IMR-90 (cell line): ENCODE data around the gene YAF2. TPM values are rescaled to one million over a fixed set of nuclear protein-coding genes. Genes with fewer than 3 reads are reported as not detected.

Experiments
- ATAC-seq: fragments of 200-7000 bp; cut with Tn5 transposase; 2 replicates; pipeline ENCODE4 v1.9.1; 2020; ENCODE audit warnings: low read depth, mild to moderate bottlenecking, moderate library complexity
- BruUV-seq: library from RNA; stranded (reverse); fragments of 400-500 nt; replicated peaks from 2 replicates; lab custom pipeline; 2021; lab: Mats Ljungman, UMichigan
- CTCF ChIA-PET: fragments of 300-600 bp; formaldehyde crosslinking; extraction: SDS; loops from one replicate; lab custom pipeline; 2021; ENCODE audit warnings: antibody characterized with exemption; lab: Yijun Ruan, JAX
- POLR2A ChIA-PET: fragments of 300-600 bp; sonication (Branson Sonifier 250); formaldehyde crosslinking; loops from one replicate; lab custom pipeline; 2022; ENCODE audit warnings: antibody characterized with exemption; ENCODE audit not compliant: unreplicated experiment; lab: Charles Lee
- DNase-seq: peaks from one replicate; pipeline ENCODE4 v3.0.0; 2013
- H2AFZ ChIP-seq: replicated peaks from 2 replicates; pipeline ENCODE3; 2013; ENCODE audit warnings: low read length, mild to moderate bottlenecking; ENCODE audit not compliant: poor library complexity
- H2AK5ac ChIP-seq: 2 replicates; pipeline ENCODE4 v1.6.1; 2013; ENCODE audit warnings: low read depth, low read length, inconsistent platforms
- H2AK9ac ChIP-seq: replicated peaks from 2 replicates; pipeline ENCODE3; 2013; ENCODE audit warnings: mild to moderate bottlenecking, low read depth, low read length, moderate library complexity; ENCODE audit not compliant: poor library complexity
- H2BK120ac ChIP-seq: 2 replicates; pipeline ENCODE4 v1.6.1; 2013; ENCODE audit warnings: low read depth, low read length, inconsistent platforms
- H2BK15ac ChIP-seq: 3 replicates; pipeline ENCODE4 v1.6.1; 2013; ENCODE audit warnings: low read depth, low read length, inconsistent platforms
- H2BK20ac ChIP-seq: 2 replicates; pipeline ENCODE4 v1.6.1; 2013; ENCODE audit warnings: low read depth, mild to moderate bottlenecking, inconsistent platforms, low read length, moderate library complexity
- H2BK5ac ChIP-seq: 2 replicates; pipeline ENCODE4 v1.6.1; 2013; ENCODE audit warnings: mild to moderate bottlenecking, low read depth, low read length, inconsistent platforms; ENCODE audit not compliant: poor library complexity, severe bottlenecking
- H3K14ac ChIP-seq: replicated peaks from 2 replicates; pipeline ENCODE4 v1.6.1; 2013; ENCODE audit warnings: low read depth, low read length, inconsistent platforms
- H3K18ac ChIP-seq: 2 replicates; pipeline ENCODE4 v1.6.1; 2013; ENCODE audit warnings: low read depth, low read length, control low read depth
- H3K23ac ChIP-seq: 2 replicates; pipeline ENCODE4 v1.6.1; 2013; ENCODE audit warnings: low read depth, low read length, inconsistent platforms
- H3K27ac ChIP-seq: 2 replicates; pipeline ENCODE4 v1.5.1; 2013; ENCODE audit warnings: mild to moderate bottlenecking, control low read depth, low read length; ENCODE audit not compliant: insufficient read depth
- H3K27me3 ChIP-seq: 2 replicates; pipeline ENCODE4 v1.6.1; 2013; ENCODE audit warnings: low read length; ENCODE audit not compliant: control insufficient read depth, insufficient read depth
- H3K36me3 ChIP-seq: 2 replicates; pipeline ENCODE4 v1.6.1; 2013; ENCODE audit warnings: low read length, mixed read lengths; ENCODE audit not compliant: control insufficient read depth, insufficient read depth
- H3K4ac ChIP-seq: 2 replicates; pipeline ENCODE4 v1.6.1; 2013; ENCODE audit warnings: low read depth, low read length, inconsistent platforms
- H3K4me1 ChIP-seq: 2 replicates; pipeline ENCODE4 v1.6.1; 2013; ENCODE audit warnings: low read length, mixed read lengths; ENCODE audit not compliant: control insufficient read depth, insufficient read depth
- H3K4me2 ChIP-seq: 2 replicates; pipeline ENCODE4 v1.6.1; 2013; ENCODE audit warnings: low read depth, mild to moderate bottlenecking, control low read depth, low read length, moderate library complexity
- H3K4me3 ChIP-seq: 2 replicates; pipeline ENCODE4 v1.5.1; 2013; ENCODE audit warnings: low read depth, mild to moderate bottlenecking, control low read depth, low read length, moderate library complexity; ENCODE audit not compliant: insufficient read depth
- H3K56ac ChIP-seq: 2 replicates; pipeline ENCODE4 v1.6.1; 2013; ENCODE audit warnings: low read length, inconsistent platforms; ENCODE audit not compliant: insufficient read depth; ENCODE audit errors: extremely low read depth
- H3K79me1 ChIP-seq, 2 experiments: 2 replicates each; pipeline ENCODE4 v1.6.1; 2013; ENCODE audit warnings: low read length in 2 of 2, inconsistent platforms in 1 of 2, low read depth in 1 of 2
- H3K9ac ChIP-seq: 2 replicates; pipeline ENCODE4 v1.6.1; 2013; ENCODE audit warnings: low read depth, low read length, control low read depth
- H3K9me1 ChIP-seq: 2 replicates; pipeline ENCODE4 v1.6.1; 2013; ENCODE audit warnings: low read length, inconsistent platforms; ENCODE audit not compliant: insufficient read depth
- H3K9me3 ChIP-seq: 2 replicates; pipeline ENCODE4 v1.6.1; 2013; ENCODE audit warnings: low read length; ENCODE audit not compliant: control insufficient read depth, insufficient read depth
- H4K20me1 ChIP-seq: 2 replicates; pipeline ENCODE4 v1.6.1; 2013; ENCODE audit warnings: low read length, inconsistent platforms; ENCODE audit not compliant: insufficient read depth
- H4K5ac ChIP-seq: 2 replicates; pipeline ENCODE4 v1.6.1; 2013; ENCODE audit warnings: mild to moderate bottlenecking, low read depth, low read length, control low read depth
- H4K8ac ChIP-seq, 2 experiments: 2 replicates each; pipeline ENCODE4 v1.6.1; 2013; ENCODE audit warnings: low read depth in 2 of 2, low read length in 2 of 2, control low read depth in 1 of 2, inconsistent platforms in 1 of 2
- H4K91ac ChIP-seq: 2 replicates; pipeline ENCODE4 v1.6.1; 2013; ENCODE audit warnings: low read depth, low read length, inconsistent platforms; ENCODE audit not compliant: insufficient read depth
- FOS ChIP-seq: fragments of 150-350 bp; IDR thresholded peaks from 2 replicates; pipeline ENCODE4 v1.6.1; 2016; ENCODE audit warnings: low read depth, low read length
- MAZ ChIP-seq: IDR thresholded peaks from 2 replicates; pipeline ENCODE4 v1.6.1; 2012; ENCODE audit warnings: low read depth, mild to moderate bottlenecking, low read length, improper control_type of control experiment, moderate library complexity, borderline replicate concordance
- NFE2L2 ChIP-seq: fragments of 150-350 bp; IDR thresholded peaks from 2 replicates; pipeline ENCODE4 v1.6.1; 2016; ENCODE audit warnings: low read depth, mild to moderate bottlenecking, low read length
- RFX5 ChIP-seq: IDR thresholded peaks from 2 replicates; pipeline ENCODE4 v1.8.0; 2012; ENCODE audit warnings: low read depth, mild to moderate bottlenecking, low read length, moderate library complexity
- WGBS, 2 experiments: methylation state at CpG; one replicate each; pipeline versions ENCODE4 v1.1.5 to v1.1.7; 2013; ENCODE audit warnings: missing lambda C conversion rate in 2 of 2; ENCODE audit not compliant: insufficient read length in 1 of 2; ENCODE audit errors: extremely low coverage in 2 of 2; 5-methylcytosine and 5-hydroxymethylcytosine counted together
- dilution Hi-C: fragments of 300-500 bp; cut with HindIII; formaldehyde crosslinking; loops from one replicate; pipeline ENCODE4 v1.14.3; 2018; ENCODE audit warnings: low sequenced_read_pairs; ENCODE audit not compliant: unreplicated experiment
- in situ Hi-C: fragments of 300-500 bp; cut with MboI; formaldehyde crosslinking; loops from 3 replicates; pipeline ENCODE4 v1.14.3; 2019; ENCODE audit warnings: low sequenced_read_pairs, inconsistent platforms, mixed read lengths
- intact Hi-C: fragments of 100-400 bp; cut with micrococcal nuclease; formaldehyde crosslinking; loops from 2 replicates; pipeline ENCODE4 v1.10.0; 2022
- polyA plus RNA-seq, 3 experiments: library from polyadenylated mRNA; depleted of rRNA; stranded (reverse); fragments of >200 nt; gene quantifications; 2 replicates each; pipeline ENCODE4 v1.2.3, GENCODE V29; 2012; ENCODE audit warnings: low replicate concordance in 1 of 3
- total RNA-seq: library from RNA; depleted of rRNA; stranded (reverse); fragments of >200 nt; gene quantifications from 2 replicates; pipeline ENCODE4 v1.2.3, GENCODE V29; 2012
- TF ChIP-seq, protein P1 (sequence below): fragments of 150-350 bp; IDR thresholded peaks from 2 replicates; pipeline ENCODE4 v1.6.1; 2017; ENCODE audit warnings: mild to moderate bottlenecking, antibody characterized with exemption, low read length, low read depth

Gene YAF2
- total and polyA plus RNA-seq, 2 of the 4 experiments (the other 2 are of a cell fraction), result 7.9 to 14.2 TPM

DNA sequence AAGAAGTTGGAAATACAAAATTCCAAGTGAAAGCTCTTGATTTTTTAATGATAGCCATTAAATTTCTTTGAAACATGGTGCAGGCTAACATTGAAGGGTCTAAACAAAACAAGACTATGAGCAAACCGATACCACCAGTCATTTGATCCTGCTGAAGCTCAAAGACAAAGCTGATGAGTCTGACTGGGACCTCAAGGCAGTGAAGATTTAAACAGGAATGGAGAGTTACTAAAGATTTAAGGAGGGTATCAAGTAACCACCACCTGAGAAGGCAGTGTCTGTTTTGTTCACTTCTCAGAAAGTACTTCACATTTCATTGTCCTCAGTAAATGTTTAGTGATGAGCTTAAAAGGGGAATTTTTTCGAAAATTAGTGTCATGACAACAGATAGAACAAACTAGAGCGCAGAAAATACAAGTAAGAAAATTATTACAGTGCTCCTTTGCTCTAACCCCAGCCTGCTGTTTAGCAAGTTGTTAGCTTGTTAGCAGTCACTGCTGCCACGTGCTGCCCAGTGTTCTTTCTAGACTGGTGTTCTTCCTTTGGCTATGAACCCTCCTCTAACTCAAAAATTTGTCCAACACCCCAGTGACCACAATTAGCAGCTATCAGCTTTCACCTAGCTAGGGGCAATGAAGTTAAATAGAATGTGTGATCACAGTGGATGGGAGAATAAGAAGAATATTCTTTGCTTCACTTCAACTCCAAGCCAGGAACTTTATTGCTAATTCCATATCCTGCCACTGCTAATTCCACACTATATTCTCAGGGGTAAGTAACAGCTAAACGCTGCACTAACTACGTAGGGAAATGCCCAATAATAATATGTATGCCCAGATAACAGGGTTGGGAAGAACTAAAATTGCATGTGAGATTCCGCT, 41.1 kb downstream of the YAF2 start:
- Histone ChIP-seq H2BK20ac (no peak overlapping the region), H3K27me3 (no peaks in the 10 kb centered on the region), H4K5ac (no peak overlapping the region), H3K23ac (no peak overlapping the region), H2AFZ (no peak overlapping the region), H4K20me1 (no peaks in the 10 kb centered on the region), H2AK5ac (no peak overlapping the region), H2AK9ac (no peak overlapping the region), H3K14ac (no peak overlapping the region), H3K27ac (no peak overlapping the region), H2BK15ac (no peak overlapping the region), H2BK120ac (no peak overlapping the region), H3K4me3 (no peak overlapping the region), H3K9me3 (no peaks in the 10 kb centered on the region), H3K9me1 (peaks cover 8% of the 10 kb centered on the region; the same call in 1 of the 2 replicates), H3K4me1 (no peaks in the 10 kb centered on the region), H3K4me2 (no peak overlapping the region), H3K79me1 (peaks cover 2 to 28% of the 10 kb centered on the region in 2 experiments; a peak in 3 of 4 replicates), H3K36me3 (peaks cover 14% of the 10 kb centered on the region), H2BK5ac (no peak overlapping the region), H3K4ac (no peak overlapping the region), H4K91ac (no peak overlapping the region), H3K9ac (no peak overlapping the region), H3K56ac (no peak overlapping the region), H4K8ac (no peak overlapping the region), H3K18ac (no peak overlapping the region)
- dilution Hi-C loops (no loop called here), intact Hi-C loops (no loop called here), in situ Hi-C loops (no loop called here)
- ChIA-PET POLR2A (interaction anchor here (0.5 kb wide), 1 partner anchor 21 kb away, joined by 3 read pairs; no protein-coding TSS in a partner anchor), CTCF (no interaction called here)
- ATAC-seq (no peak), DNase-seq (no peak)
- TF ChIP-seq NFE2L2 (no peak), RFX5 (no peak), FOS (no peak), MAZ (no peak)
- TF ChIP-seq, protein P1, sequence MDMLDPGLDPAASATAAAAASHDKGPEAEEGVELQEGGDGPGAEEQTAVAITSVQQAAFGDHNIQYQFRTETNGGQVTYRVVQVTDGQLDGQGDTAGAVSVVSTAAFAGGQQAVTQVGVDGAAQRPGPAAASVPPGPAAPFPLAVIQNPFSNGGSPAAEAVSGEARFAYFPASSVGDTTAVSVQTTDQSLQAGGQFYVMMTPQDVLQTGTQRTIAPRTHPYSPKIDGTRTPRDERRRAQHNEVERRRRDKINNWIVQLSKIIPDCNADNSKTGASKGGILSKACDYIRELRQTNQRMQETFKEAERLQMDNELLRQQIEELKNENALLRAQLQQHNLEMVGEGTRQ, result no peak
- no CpG with 5 or more reads among the region's 7 CpGs for WGBS, 2 experiments
- no TSS peak for BruUV-seq
